HG02678 (cell line): Measurements from ENCODE around the gene SPRED2.
A peak's percentile ranks its signal among the peaks of the same experiment; 100 is the strongest.

Experiments
- ATAC-seq: cut with Tn5 transposase; IDR thresholded peaks from one replicate; pipeline ENCODE4 v1.9.1; 2021; ENCODE audit warnings: mild to moderate bottlenecking, moderate library complexity; ENCODE audit not compliant: unreplicated experiment

SPRED2 gene

DNA sequence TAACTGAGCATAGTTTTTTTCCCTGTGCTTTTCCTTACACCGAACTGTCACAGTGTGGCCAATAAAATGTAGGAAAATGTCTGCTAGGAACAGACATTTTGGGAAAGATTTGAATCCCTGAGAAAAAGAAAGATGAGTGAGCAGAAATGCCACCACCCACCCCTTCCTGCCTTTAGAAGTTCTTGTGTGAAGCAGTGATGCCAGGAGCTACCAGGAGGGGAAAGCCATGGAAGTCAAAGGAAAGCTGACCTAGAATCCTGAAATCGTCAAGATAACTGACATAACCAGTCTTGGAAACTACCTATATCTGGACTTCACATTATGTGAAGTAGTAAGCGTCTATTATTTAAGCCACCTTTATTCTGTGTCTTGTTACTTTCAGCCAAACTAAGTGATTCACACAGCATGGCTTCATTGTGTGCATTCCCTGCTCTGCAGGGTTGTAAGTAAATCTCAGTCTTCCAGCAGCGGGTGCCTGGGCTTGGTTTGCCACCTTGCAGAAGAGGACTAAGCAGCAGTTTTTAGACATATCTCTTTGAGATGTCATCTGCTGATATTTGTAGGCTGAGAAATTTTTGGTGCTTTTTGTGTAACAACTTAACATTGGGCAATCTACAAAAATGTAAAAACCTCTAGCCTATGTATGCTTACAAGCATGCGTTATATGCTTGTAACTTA is 11.2 kb upstream of the SPRED2 start:
- no peak for ATAC-seq

DNA sequence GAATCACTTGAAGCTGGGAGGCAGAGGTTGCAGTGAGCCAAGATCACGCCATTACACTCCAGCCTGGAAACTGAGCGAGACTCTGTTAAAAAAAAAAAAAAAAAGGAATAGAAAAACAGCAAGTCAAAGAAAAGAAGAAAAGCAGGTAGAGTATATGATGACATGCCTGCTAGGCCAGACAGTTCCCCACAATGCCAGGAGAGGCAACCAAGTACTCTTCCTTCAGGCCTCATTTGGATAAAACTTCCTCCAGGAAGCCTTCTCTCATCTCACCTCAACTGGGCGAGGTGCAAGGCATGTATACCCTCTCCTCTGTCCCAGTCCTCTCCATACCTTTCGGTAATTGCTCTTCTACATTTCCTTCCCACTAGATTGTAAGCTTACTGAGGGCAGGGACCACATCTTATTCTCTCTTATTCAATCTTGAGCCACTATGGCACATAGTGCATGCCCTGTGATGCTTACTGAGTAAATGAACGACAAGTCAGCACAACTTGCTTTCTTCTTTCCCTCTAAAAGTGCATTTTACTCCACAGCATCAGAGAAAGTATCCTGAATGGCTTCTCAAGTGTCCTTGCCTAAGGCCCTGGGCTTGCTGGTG is 10.1 kb upstream of the SPRED2 start:
- ATAC-seq, result no peak

DNA sequence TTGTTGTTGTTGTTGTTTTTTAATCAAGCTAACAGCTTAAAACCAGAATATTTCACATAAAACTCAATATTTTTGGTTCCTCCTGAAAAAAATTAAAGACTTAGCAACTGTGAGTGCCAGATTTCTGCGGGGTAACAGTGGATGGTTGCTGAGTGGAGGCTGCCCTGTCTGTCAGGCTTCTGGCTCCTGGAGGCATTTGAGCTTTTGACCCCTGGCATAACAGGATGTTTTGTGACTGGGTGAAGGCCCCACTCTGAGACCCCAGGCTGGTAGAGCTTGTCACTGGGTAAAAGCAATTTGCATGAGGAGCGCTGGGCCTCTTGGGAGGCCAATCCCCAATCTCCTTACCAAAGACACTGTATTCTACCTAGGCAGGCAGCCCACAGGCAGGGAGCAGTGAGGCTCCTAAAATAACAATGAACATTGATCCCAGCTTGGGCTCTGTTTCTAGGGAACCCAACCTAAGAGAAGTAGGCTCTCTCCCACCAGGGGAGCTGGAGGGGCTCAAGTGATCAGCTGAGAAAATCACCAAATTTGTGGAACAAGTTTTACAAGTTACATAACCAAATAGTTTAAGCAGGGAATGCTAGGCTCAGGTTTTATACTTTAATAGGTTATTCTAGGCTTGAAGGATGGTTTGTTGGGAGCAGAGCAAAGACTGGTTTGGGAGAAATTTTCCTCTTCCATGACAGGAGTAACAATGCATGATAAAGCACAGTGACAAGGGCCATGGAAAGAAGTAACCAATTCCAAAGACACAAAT is 5.9 kb upstream of the SPRED2 start:
- ATAC-seq, result no peak

DNA sequence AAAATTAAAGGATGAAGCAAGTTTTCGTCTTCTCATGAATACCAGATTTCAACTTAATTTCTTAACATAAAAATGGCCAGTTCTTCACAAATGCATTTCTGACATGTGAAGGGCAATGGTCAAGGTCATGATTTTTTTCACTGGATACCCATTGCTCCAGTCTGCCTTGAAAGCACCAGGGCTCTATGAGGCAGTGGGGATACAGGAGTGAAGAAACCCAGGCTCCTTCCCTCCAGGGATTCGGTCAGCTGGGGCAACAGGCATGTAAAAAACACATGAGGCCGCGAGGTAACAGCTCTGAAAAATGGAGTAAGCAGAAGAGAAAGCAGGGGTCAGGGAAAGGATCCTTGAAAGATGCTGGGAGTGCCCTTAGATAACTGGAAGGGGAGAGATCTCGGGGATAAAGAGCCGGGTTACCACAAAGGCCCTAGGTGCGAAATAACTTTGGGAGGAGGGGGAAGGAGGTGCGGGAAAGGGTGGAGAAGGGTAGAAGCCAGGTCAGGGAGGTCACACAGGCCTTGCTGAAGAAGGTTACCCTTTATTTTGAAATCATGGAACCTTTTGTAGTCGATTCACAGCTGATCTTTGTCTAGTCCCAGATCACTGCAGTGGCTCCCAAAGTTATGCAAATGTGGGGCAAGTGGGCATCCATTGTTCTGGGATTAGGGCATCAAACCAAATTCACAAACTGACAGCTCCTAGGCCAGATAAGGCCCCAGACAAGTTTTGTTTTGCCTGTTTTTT is 5.2 kb upstream of the SPRED2 start:
- no peak for ATAC-seq

DNA sequence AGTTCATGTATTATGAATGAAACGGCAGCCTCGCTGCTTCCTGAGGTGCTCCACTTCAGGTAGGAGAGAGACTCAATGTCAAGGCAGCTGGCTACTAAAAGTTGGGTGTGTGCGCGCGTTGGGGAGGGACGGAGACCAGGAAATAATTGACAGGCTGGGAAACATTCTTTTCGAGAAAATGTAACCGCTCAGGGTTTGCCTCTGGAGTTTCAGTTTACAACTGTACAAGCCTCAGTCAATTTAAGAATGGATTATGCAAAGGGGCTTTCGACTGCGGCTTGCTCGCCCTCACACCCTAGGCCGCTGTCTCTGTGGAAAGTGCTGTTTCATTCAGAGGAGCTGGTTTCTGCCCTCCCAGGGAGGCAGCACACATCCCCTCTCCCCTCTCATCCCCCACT is 4.4 kb upstream of the SPRED2 start:
- ATAC-seq, result peak; percentile 82

DNA sequence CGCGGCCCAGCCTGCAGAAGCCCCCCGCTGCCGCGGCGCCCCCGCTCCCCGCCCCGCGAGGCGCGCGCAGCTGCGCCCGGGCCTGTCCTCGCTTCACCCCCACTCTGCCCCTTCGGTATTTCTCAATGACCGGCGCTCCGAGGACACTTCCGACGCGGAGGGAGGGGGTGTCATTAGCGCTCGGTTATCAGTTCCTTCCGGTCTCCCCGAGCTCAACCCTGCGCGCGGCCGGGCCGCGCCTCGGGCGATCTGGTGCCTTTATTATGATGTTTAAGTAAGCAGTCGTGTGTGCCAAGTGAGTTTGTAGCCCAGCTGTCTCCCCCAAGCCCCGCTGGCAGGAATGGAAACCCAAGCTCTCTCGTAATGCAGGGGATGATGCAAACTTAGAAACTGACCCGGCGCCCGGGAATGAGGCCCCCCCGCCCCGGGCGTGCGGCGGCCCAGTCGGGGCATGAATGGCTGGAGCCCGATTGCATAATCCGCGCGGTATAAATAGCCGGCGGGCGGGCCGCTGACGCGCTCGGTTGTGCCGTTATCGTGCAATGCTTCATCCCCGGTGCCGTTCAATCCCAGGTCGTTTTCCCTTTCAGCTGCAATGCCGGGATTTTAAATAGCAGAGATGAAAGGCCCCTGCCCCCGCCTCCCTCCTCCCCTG is 3.9 kb upstream of the SPRED2 start:
- ATAC-seq, result peak; percentile 25

DNA sequence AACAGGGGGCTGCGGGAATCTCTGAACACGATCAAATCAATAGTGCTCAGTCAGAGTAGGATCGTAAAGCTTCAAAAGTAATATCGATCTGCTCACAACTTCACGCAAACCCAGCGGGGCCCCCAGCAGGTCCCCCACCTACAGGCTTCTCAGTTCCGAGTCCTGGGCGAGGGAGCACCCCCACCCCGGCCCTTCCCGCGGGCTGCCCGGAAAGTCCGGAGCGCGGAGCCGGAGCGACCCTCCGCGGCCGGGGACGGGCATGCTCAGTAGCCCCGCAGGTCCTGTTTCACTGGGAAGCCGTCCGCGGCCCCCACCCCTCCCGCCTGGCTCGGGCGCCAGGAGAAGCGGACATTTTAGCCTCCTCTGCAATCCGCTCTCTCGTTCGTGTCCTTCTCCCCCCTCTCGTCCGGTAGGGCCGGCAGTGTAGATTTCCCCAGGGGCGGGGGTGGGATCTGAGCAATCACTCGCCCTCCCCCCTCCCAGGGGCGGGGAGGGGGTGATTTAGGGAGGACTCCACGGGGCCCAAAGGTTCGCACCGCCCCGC is 3.3 kb upstream of the SPRED2 start:
- ATAC-seq, result peak; percentile 20

DNA sequence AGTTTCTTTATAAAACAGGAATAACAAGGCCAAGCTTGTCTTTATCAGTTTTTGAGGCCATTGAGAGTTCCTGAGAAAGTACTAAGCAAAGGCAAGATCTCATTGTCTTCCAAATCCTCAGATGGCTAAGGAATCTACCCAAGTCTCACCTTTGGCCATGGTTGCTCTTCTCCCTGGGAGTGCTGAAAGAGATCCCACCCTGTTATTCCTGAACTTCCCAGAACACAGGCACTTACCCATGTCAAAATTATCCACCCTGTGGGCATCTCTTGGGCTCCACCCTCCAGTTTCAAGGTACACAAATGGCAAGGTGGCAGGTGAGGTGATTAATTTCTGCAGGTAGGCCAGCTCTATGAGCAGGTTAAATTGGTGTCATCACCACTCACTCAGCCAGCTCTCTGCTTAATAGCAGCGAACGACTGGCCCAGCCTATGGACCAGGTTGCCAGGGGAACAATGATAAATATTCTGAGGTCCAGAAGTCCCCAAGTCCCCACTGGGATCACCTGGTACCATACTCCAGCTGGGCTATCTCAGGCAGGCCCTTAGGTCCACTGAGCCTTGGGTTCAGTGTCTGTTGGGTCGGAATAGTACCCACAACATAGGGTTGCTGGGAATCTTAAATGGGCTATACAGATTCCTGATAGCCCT is 2.3 kb upstream of the SPRED2 start:
- no peak for ATAC-seq

DNA sequence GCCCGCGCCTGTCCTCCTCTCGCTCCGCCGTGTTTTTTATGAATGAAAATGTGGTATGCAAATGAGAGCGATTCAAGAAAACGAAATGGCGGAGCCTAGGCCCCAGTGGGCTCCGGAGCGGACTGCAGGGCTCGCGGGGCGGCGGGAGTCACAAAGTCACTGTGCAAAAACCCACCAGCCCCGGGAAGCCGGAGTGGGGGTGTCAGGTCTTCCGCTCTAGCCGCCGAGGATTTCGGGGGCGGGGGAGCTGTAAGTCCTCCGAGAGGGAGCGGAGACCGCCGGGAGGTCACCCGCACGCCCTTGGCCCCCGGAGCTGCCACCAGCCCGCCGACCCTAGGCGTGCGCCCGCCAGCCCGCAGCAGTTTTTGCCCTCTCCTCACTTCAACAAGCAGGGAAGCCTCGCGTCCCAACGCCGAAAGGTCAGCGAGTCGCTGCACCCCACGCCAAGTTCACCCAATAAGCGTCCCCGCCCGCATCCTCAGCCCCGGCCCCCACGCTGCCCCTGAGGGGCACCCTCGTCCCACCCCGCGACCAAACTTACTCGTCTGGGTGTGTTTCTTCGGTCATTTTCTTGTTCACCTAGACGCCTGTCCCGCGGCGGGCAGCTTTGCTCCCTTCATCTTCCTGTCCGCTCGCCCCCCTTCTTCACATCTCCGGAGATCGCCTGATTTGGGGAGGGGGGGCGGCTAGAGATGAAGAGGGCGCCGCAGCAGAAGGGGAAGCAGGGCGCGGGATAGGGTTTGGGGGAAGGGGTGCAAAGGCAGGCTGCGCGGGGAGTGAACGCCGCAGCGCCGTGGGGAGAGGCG is 775 bp downstream of the SPRED2 start:
- ATAC-seq, result peak; percentile 37

DNA sequence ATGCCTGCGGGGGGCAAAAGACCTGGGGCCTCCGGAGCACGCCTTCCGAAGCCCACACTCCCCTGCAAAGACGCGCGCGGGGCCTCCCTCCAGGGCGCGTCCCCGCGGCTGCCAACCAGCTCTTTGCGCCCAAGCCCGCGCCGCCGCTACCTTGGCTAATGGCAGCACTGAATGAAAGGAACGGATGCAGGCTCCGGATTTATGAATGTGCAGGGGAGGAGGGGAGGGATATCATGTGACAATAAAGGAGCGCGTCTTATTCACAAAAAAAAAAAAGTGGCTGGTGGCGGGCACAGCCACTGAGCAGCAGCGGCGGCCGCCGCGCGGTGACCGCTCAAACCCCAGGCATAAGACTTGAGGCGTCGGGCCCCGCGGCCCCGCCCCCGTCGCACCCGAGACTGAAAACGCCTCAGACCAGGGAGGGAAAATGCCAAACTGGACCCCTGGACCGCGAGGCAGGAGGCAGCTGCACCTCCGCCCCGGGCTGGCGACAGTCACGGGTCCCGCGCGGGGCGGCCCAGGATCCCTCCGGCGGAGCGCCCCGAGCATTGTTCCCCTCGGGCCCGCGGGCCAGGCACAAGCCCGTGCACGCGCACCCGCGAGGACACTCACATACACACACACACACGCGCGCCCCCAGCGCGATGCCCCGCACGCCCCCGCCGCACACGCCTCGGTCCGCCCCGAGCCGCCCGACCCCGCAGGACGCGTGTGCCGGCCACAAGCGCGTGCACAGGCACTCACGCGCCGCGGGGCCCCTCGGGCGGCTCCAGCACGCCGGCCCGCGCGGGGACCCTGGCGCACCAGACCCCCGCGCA is 1.6 kb downstream of the SPRED2 start:
- ATAC-seq, result peak; percentile 27

DNA sequence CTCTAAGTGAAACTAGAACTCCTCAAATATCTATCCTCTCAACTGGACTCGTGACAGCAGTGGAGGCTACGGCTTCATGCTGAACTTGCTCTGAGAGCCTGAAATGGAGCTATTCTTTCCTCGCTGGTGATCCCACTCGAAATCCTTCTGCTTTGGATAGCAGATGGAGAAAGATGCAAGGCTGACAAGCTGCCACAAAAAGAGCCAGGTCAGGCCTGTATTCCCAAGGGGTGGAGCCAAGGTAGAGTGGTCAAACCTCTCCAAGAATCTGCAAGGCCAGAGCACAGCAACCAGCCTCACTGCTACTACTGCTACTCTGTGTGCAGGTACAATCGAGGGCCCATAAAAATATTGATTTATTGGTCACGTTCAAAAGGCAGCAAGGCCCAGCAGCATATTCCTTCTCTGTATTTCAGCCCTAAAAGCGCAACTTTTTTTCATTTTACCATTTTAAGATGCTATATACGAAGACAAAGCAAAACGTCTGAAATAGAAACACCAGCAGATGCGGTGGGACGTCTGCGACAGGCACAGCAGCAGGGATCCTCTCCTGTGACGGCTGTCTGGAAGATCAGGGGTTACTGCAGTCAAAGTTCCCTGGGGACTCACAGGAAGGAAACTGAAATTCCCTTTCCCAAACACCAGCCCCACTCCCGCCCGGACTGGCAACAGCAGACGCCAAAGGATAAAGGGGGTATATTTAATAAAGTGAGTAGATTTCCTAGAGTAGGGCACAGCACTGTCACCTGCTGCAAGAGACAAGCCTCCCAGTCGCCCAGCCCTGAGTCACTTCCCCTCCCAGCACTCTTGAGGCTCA is 2.4 kb downstream of the SPRED2 start:
- peak; percentile 8 for ATAC-seq

DNA sequence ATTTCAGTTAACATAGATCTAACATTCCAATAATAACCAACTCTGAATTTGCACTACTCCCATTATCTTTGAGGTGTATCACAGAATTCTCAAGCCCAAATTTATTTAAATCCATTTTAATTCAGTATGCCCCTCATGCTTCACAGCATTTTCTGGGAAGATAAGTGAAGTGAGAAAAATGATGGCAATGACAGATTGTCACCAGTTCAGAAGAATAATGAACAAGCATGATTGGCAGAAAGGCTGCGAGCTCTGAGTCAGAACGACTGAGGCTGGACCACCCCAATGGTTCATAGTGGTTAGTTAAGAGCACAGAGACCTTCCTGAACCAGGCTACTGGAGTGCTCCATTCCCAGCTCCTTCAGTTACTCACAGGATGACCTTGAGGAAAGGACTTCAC is 4.9 kb downstream of the SPRED2 start:
- no peak for ATAC-seq

DNA sequence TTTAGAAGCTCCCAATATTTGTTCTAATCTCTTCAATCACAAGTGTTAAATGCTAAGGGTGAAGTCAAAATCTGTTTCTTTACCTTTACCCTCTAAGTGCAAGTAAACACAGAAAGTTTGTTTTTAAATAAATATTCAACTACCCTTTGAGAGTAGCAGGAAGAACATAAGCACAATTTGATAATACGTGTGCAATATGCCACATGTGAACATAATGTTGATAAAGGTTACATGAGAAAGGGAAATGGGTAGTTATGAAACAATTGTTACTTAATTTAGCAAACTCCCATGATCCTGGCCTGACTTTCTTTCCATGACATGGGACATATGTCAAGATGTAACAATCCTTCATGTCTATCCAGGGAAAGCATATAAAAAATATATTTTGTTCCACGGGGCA is 7.1 kb downstream of the SPRED2 start:
- no peak for ATAC-seq

DNA sequence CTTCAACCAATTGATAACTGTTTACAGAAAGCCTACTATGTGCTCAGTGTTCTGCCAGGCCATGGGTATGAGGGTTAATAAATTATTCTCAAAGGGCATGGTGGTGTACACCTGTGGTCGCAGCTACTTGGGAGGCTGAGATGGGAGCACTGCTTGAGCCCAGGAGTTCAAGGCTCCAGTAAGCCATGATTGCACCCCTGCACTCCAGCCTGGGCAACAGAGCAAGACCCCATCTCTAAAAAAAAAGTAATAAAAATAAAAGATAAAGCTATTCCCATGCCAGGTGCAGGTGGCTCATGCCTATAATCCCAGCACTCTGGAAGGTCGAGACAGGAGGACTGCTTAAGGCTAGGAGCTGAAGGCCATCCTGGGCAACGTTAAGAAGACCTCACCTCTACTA is 8.0 kb downstream of the SPRED2 start:
- no peak for ATAC-seq

DNA sequence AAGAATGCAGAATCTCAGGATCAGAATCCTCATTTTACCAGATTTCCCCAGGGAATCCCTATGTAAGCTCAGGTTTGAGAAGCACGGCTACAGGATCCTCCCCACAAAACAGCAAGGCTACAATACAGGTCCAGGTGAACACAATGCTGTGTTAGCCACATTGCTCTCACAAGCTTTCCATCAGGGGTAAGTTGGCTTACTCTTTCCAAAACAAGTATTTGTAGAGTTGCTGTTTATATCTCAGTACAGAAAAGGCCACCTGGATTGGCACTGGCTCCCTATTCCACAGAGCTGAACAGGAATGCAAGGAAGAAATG is 11.0 kb downstream of the SPRED2 start:
- no peak for ATAC-seq

DNA sequence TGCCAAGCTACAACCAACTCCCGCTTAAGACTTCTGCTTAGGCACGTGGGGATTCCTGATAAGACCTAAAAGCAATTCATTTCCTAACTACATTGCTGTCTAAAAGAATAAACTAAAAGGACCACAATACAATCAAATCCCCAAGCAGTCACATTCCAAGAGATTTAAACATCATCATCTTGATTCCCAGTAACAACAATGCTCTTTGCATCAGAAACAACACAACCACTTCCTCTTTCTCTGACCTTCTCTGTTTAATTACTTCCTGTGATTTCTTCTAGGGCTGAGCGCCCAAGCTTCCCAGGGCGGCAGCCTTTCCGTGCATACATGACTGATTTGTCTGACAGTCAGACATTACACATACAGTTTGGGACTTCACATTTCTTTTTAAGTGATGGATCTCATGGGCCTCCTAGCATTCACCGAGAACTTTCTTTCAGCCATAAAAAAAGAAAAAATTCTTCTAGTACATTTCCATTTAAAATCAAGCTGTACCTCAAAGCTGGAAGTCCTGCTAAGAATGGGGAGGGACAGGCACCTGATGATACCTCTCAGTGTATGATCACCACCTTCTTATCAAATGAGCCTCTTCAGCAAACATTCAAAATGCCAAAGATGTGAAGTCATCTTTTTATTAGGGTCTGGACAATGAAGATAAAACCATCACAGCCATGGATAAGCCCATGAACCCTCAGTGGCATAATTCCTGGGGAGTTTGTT is 11.5 kb downstream of the SPRED2 start:
- peak; percentile 78 for ATAC-seq

DNA sequence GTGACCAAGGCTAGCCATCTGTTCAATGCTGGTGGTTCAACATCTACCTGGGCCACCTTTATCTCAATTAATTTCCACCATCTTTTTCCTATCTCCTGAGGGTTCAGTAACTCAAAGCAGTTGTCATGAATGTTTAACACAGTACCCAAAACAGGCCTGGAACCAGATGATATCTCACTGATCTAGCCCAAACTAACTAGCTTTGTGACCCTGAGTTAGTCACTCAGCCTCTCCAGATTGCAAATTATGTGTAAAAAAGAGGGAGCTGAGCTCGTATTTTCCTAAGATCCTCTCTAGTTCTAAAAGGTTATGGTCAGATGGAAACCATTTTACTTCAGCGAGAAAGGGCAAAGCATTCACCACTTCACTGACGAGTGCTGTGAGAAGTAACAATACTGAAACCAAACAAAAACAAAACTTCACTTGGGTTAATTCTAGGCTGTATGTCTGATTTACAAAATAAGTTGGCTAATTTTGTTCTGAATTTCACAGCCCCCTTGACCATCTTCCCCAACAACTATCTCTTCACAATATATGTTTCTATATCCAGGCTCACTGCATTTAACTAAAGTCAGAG is 14.8 kb downstream of the SPRED2 start:
- no peak for ATAC-seq
